Ishikawa (cell line): ENCODE results near the gene KCNN3.

Experiments used
- CEBPB ChIP-seq: IDR thresholded peaks from 2 replicates; pipeline ENCODE4 v1.6.1; 2012
- CREB1 ChIP-seq: IDR thresholded peaks from 2 replicates; pipeline ENCODE4 v1.6.1; 2012; ENCODE audit warnings: low read depth
- EGR1 ChIP-seq: IDR thresholded peaks from 2 replicates; pipeline ENCODE4 v1.6.1; 2012
- EP300 ChIP-seq: IDR thresholded peaks from 2 replicates; pipeline ENCODE4 v1.6.1; 2012; ENCODE audit warnings: borderline replicate concordance
- FOXM1 ChIP-seq: IDR thresholded peaks from 2 replicates; pipeline ENCODE4 v1.6.1; 2012; ENCODE audit warnings: low read depth, borderline replicate concordance
- NFIC ChIP-seq: IDR thresholded peaks from 2 replicates; pipeline ENCODE4 v1.6.1; 2012
- RAD21 ChIP-seq: IDR thresholded peaks from 2 replicates; pipeline ENCODE4 v1.6.1; 2012; ENCODE audit warnings: low read depth
- TAF1 ChIP-seq: IDR thresholded peaks from 2 replicates; pipeline ENCODE4 v1.6.1; 2012; ENCODE audit warnings: low read depth, mild to moderate bottlenecking
- TCF12 ChIP-seq: IDR thresholded peaks from 2 replicates; pipeline ENCODE4 v1.6.1; 2012; ENCODE audit warnings: low read depth
- TEAD4 ChIP-seq: IDR thresholded peaks from 2 replicates; pipeline ENCODE4 v1.6.1; 2012
- YY1 ChIP-seq: IDR thresholded peaks from 2 replicates; pipeline ENCODE4 v1.6.1; 2012; ENCODE audit warnings: low read depth
- ZBTB7A ChIP-seq: IDR thresholded peaks from 2 replicates; pipeline ENCODE4 v1.6.1; 2012; ENCODE audit warnings: low read depth
- TF ChIP-seq, protein P1 (sequence below): IDR thresholded peaks from 2 replicates; pipeline ENCODE4 v1.6.1; 2012
- TF ChIP-seq, protein P2 (sequence below): IDR thresholded peaks from 2 replicates; pipeline ENCODE4 v1.6.1; 2012; ENCODE audit warnings: low read depth, mild to moderate bottlenecking
- TF ChIP-seq, protein P3 (sequence below): IDR thresholded peaks from 2 replicates; pipeline ENCODE4 v1.6.1; 2012

Gene KCNN3

DNA sequence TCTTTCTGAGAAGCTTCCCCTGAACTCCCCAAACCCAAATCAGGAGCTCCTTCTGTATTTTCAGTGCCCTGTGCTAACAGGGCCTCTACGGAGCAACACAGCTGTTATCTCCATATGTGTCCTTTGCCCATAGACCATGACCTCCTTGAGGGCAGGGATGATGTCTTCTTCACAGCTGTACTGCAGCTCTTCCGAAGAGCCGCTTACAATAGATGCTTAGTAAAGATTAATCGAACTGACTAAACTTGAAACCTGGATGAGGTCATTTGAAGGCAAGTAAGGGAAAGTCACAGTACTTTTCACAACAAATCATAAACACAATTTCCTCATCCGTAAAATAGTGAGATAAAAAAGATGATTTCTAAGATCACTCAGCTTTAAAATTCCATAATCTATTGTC is 4.4 kb upstream of the KCNN3 start:
- TF ChIP-seq TEAD4 (no peak), EGR1 (no peak)

DNA sequence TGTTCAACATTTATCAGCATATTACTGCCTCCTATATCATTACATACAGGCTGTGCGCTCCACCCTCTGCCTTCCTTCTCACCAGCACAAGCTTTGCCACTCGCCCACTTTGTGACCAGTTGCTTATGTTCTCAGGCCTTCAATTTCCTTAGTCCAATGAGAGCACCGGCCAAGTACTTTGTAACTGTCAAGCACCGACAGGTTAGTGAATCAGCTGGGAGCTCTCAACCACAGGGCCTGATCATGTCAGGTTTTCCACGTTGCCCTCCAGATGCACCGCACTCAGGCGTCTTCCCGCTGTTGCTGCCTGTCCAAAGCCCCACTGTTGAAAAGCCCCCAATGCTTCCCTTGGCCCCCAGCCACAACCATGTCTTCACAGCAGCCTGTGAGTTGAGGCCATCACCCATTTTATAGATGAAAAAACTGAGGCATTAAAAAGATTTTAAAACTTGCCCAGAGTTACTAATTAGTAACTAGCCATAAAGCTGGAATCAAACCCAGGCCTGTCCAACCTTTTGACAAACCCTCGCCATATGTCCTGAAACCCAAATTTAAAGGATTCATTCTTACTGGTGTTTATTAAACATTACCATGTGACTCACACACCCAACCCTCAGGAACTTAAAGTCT is 3.4 kb upstream of the KCNN3 start:
- TF ChIP-seq, protein P1, sequence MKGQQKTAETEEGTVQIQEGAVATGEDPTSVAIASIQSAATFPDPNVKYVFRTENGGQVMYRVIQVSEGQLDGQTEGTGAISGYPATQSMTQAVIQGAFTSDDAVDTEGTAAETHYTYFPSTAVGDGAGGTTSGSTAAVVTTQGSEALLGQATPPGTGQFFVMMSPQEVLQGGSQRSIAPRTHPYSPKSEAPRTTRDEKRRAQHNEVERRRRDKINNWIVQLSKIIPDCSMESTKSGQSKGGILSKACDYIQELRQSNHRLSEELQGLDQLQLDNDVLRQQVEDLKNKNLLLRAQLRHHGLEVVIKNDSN, result no peak
- TF ChIP-seq YY1 (no peak), FOXM1 (no peak), CEBPB (no peak), NFIC (no peak), EP300 (no peak), RAD21 (no peak), EGR1 (no peak), TAF1 (no peak), TEAD4 (no peak), ZBTB7A (no peak), CREB1 (no peak), TCF12 (no peak)
- TF ChIP-seq, protein P2, sequence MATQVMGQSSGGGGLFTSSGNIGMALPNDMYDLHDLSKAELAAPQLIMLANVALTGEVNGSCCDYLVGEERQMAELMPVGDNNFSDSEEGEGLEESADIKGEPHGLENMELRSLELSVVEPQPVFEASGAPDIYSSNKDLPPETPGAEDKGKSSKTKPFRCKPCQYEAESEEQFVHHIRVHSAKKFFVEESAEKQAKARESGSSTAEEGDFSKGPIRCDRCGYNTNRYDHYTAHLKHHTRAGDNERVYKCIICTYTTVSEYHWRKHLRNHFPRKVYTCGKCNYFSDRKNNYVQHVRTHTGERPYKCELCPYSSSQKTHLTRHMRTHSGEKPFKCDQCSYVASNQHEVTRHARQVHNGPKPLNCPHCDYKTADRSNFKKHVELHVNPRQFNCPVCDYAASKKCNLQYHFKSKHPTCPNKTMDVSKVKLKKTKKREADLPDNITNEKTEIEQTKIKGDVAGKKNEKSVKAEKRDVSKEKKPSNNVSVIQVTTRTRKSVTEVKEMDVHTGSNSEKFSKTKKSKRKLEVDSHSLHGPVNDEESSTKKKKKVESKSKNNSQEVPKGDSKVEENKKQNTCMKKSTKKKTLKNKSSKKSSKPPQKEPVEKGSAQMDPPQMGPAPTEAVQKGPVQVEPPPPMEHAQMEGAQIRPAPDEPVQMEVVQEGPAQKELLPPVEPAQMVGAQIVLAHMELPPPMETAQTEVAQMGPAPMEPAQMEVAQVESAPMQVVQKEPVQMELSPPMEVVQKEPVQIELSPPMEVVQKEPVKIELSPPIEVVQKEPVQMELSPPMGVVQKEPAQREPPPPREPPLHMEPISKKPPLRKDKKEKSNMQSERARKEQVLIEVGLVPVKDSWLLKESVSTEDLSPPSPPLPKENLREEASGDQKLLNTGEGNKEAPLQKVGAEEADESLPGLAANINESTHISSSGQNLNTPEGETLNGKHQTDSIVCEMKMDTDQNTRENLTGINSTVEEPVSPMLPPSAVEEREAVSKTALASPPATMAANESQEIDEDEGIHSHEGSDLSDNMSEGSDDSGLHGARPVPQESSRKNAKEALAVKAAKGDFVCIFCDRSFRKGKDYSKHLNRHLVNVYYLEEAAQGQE, result no peak
- TF ChIP-seq, protein P3, sequence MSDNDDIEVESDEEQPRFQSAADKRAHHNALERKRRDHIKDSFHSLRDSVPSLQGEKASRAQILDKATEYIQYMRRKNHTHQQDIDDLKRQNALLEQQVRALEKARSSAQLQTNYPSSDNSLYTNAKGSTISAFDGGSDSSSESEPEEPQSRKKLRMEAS, result no peak

DNA sequence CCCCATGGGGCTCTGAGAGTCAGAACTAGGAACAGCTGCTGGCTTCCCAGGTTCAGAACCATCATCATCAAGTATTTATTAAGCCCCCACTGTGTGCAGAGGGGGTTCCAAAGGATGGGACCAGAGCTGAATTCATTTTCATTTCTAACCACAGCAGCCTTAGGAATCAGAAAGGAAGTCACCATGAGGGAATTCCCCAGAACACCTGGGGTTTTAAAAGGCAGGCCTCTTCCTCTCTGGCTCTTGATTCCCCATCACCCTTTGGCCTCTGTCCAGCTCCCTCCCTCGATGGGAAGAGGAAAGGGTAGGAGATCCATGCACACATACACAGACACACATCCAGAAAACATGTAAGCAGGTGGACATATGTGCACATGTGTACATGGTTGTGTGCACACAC is 1.3 kb upstream of the KCNN3 start:
- TF ChIP-seq EP300 (no peak), RAD21 (no peak), TCF12 (no peak), TEAD4 (no peak), EGR1 (no peak), ZBTB7A (no peak), FOXM1 (no peak), NFIC (no peak)
- TF ChIP-seq, protein P1, result no peak

DNA sequence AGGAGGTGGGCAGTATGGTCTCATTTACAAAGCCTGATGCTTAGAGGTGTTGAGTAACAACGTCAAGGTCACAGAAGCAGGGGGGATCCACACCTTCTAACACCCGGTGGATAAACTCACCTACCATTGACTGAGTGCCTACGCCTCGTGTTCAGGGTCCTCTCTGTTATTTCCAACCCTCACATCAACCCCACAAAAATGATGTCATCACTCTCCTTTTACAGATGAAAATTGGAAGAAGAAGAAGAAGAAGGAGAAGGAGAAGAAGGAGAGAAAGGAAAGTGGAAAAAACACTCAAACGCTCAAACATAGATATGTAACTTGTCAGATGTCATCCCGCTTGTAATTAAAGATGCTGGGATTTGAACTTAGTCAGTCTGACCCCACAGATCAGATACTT is 653 bp upstream of the KCNN3 start:
- TF ChIP-seq EP300 (no peak), TAF1 (no peak), CEBPB (no peak), CREB1 (no peak), YY1 (no peak), FOXM1 (no peak), ZBTB7A (no peak), EGR1 (no peak), RAD21 (no peak), NFIC (no peak), TCF12 (no peak), TEAD4 (no peak)
- TF ChIP-seq, protein P1, result no peak
- TF ChIP-seq, protein P3, result no peak
- TF ChIP-seq, protein P2, result no peak

DNA sequence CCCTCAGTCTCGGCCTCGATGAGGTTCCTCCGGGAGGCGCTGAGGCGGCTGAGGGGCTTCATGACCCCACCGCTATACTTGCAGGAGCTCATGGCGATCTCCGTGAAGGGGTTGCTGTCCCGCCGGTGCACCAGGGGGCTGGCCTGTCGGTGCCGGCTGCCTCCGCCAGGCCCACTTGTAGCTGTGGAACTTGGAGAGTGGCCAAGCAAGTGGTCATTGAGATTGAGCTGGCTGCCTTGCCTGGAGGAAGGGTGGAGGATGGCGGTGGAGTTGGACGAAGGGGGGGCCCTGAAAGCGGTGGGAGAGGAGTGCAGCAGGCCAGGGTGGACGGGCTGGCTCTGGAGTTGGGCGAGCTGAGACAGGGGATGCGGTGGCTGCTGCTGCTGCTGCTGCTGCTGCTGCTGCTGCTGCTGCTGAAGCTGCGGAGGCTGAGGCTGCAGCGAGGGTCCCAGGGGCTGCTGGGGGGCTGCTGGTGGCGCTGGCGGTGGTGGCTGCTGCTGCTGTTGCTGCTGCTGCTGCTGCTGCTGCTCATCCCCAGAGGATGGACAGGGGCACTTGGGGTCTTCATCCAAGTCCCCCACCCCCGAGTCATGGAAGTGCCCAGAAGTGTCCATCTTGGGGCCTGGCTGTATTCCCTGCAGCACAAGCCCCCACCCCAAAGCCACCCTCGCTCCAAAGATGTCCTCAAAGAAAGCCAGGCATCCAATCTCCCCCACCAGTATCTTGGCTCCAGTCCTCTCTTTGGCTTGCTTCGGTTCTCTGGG is 548 bp downstream of the KCNN3 start:
- TF ChIP-seq TAF1, result no peak
- TF ChIP-seq ZBTB7A, result no peak
- no peak for TF ChIP-seq TEAD4
- TF ChIP-seq FOXM1, result no peak
- no peak for TF ChIP-seq CEBPB
- TF ChIP-seq NFIC, result no peak
- TF ChIP-seq EP300, result no peak
- TF ChIP-seq TCF12, result no peak
- TF ChIP-seq CREB1, result no peak
- TF ChIP-seq EGR1, result no peak
- TF ChIP-seq RAD21, result no peak
- no peak for TF ChIP-seq YY1
- TF ChIP-seq, protein P1, result no peak
- TF ChIP-seq, protein P3, result no peak
- TF ChIP-seq, protein P2, result no peak
